GM21528 (cell line): ENCODE results near the gene CCL11.

Experiments used
- ATAC-seq: cut with Tn5 transposase; IDR thresholded peaks from one replicate; pipeline ENCODE4 v1.9.1; 2021; ENCODE audit warnings: mild to moderate bottlenecking, moderate library complexity; ENCODE audit not compliant: unreplicated experiment, low FRiP score

Gene CCL11

GRCh38 chr17:34255841-34256240 is 29.7 kb upstream of the CCL11 start:
- ATAC-seq: no peak

GRCh38 chr17:34257299-34257985 is 28.1 kb upstream of the CCL11 start:
- no peak for ATAC-seq

GRCh38 chr17:34257986-34258326 is 27.6 kb upstream of the CCL11 start:
- no peak for ATAC-seq

GRCh38 chr17:34259146-34259545 is 26.4 kb upstream of the CCL11 start:
- ATAC-seq: no peak

- no peak for ATAC-seq
Observed at GRCh38 chr17:34260861-34261260, 24.7 kb upstream of the CCL11 start.

- no peak for ATAC-seq
Observed at GRCh38 chr17:34261568-34262337, 23.8 kb upstream of the CCL11 start.

GRCh38 chr17:34265711-34266110 is 19.8 kb upstream of the CCL11 start:
- ATAC-seq: no peak

- no peak for ATAC-seq
Observed at GRCh38 chr17:34269969-34270368, 15.6 kb upstream of the CCL11 start, which contains the start of gene CCL7. Gene CCL7, plus strand, starts transcription at chr17:34270221. Its CDS starts 70 bp downstream, at chr17:34270291.

- no peak for ATAC-seq
Observed at GRCh38 chr17:34275881-34276280, 9.7 kb upstream of the CCL11 start.

GRCh38 chr17:34276826-34277225 is 8.7 kb upstream of the CCL11 start:
- ATAC-seq: no peak

- no peak for ATAC-seq
Observed at GRCh38 chr17:34283571-34283970, 2.0 kb upstream of the CCL11 start.

GRCh38 chr17:34287875-34288274 is 2.3 kb downstream of the CCL11 start:
- ATAC-seq: no peak

- ATAC-seq: no peak
Observed at GRCh38 chr17:34290586-34290985, 5.0 kb downstream of the CCL11 start.

- no peak for ATAC-seq
Observed at GRCh38 chr17:34291721-34292348, 6.3 kb downstream of the CCL11 start.

- ATAC-seq: no peak
Observed at GRCh38 chr17:34299027-34299426, 13.5 kb downstream of the CCL11 start.

- no peak for ATAC-seq
Observed at GRCh38 chr17:34299956-34300577, 14.5 kb downstream of the CCL11 start.

GRCh38 chr17:34300652-34301370 is 15.3 kb downstream of the CCL11 start:
- ATAC-seq: no peak

- ATAC-seq: no peak
Observed at GRCh38 chr17:34301986-34302385, 16.4 kb downstream of the CCL11 start.

GRCh38 chr17:34302636-34303035 is 17.1 kb downstream of the CCL11 start:
- no peak for ATAC-seq

GRCh38 chr17:34303606-34304005 is 18.1 kb downstream of the CCL11 start:
- ATAC-seq: no peak

GRCh38 chr17:34305061-34305460 is 19.5 kb downstream of the CCL11 start:
- no peak for ATAC-seq
